Upper lobe of right lung (tissue), 1 donor: ENCODE data around the gene POLR2B. TPM values are rescaled to one million over a fixed set of nuclear protein-coding genes. Genes with fewer than 3 reads are reported as not detected.

Experiments used
- ATAC-seq: fragments of 200-7000 bp; cut with Tn5 transposase; one replicate; pipeline ENCODE4 v1.9.1; 2020; ENCODE audit warnings: mild to moderate bottlenecking, moderate library complexity
- DNase-seq: peaks from one replicate; pipeline ENCODE4 v3.0.0-alpha.2; 2020
- H3K27ac ChIP-seq: fragments of 200-600 bp; one replicate; pipeline ENCODE4 v1.8.0; 2022
- H3K27me3 ChIP-seq: fragments of 200-600 bp; one replicate; pipeline ENCODE4 v1.8.0; 2022; ENCODE audit warnings: mild to moderate bottlenecking
- H3K36me3 ChIP-seq: fragments of 200-600 bp; one replicate; pipeline ENCODE4 v1.8.0; 2022
- H3K4me1 ChIP-seq: fragments of 200-600 bp; one replicate; pipeline ENCODE4 v1.8.0; 2022
- H3K4me3 ChIP-seq: fragments of 200-600 bp; one replicate; pipeline ENCODE4 v1.8.0; 2022; ENCODE audit warnings: mild to moderate bottlenecking
- H3K9me3 ChIP-seq: fragments of 200-600 bp; one replicate; pipeline ENCODE4 v1.8.0; 2022
- intact Hi-C: fragments of 100-400 bp; cut with DNase I; formaldehyde crosslinking; loops from one replicate; pipeline ENCODE4 v1.11.0; 2022
- total RNA-seq: library from RNA; stranded (reverse); fragmentation: NEBNext Ultra II Directional; extraction: Animal tissue kit (Norgen Biotek cat#: 25700); gene quantifications from one replicate; pipeline ENCODE4 v1.2.1, GENCODE V29; 2021
- TF ChIP-seq, protein P1 (sequence below): fragments of 200-600 bp; IDR thresholded peaks from one replicate; pipeline ENCODE4 v1.8.0; 2022; ENCODE audit warnings: antibody characterized with exemption
- donor health status: DM: no; HTN: yes; CAD: no; lungs with severe emphysema.

POLR2B gene
- total RNA-seq, 1 donor from 2014 or later = 65.8 TPM

DNA sequence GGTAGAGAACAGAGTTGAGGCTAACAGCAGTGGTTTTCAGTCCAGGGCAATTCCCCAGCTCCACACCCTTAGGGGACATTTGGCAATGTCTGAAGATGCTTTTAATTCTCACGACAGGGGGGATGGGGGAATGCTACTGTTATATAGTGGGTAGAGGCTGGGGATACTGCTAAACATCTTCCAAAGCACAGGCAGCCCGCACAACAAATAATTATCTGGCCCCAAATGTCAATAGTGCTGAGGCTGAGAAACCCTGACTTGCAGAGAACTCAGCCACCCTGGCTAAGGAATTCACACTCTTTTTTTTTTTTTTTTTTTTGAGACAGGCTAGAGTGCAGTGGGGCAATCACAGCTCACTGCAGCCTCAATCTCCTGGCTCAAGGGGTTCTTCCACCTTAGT is 60.6 kb downstream of the POLR2B start:
- no peaks in the 10 kb centered on the region for H3K9me3 ChIP-seq
- intact Hi-C loops = no loop called here
- no peak overlapping the region for H3K4me3 ChIP-seq
- H3K36me3 ChIP-seq = peaks cover 14% of the 10 kb centered on the region
- no peak overlapping the region for H3K27ac ChIP-seq
- no peak for DNase-seq
- H3K27me3 ChIP-seq = no peaks in the 10 kb centered on the region
- TF ChIP-seq, protein P1, sequence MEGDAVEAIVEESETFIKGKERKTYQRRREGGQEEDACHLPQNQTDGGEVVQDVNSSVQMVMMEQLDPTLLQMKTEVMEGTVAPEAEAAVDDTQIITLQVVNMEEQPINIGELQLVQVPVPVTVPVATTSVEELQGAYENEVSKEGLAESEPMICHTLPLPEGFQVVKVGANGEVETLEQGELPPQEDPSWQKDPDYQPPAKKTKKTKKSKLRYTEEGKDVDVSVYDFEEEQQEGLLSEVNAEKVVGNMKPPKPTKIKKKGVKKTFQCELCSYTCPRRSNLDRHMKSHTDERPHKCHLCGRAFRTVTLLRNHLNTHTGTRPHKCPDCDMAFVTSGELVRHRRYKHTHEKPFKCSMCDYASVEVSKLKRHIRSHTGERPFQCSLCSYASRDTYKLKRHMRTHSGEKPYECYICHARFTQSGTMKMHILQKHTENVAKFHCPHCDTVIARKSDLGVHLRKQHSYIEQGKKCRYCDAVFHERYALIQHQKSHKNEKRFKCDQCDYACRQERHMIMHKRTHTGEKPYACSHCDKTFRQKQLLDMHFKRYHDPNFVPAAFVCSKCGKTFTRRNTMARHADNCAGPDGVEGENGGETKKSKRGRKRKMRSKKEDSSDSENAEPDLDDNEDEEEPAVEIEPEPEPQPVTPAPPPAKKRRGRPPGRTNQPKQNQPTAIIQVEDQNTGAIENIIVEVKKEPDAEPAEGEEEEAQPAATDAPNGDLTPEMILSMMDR = no peak
- ATAC-seq = no peak
- H3K4me1 ChIP-seq = peaks cover 10% of the 10 kb centered on the region

DNA sequence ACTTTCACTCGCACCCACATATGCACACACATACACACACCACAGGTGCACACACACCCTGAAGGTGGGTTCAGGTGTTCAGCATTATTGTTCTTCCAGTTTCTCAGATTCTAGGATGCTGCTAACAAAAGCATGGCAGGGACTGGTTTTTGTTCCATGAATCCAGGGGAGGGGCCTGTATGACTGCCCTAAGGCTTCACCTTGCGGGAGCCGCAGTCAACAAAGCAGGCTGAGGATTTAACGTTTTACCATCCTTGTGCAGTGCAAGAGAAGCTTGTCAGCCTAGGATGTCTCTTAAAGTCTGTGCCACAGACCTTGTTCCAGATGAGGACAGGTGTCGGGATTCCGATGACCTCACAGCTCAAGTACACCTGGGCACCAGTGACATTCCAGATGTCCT is 61.8 kb downstream of the POLR2B start:
- ATAC-seq = no peak
- intact Hi-C loops = no loop called here

DNA sequence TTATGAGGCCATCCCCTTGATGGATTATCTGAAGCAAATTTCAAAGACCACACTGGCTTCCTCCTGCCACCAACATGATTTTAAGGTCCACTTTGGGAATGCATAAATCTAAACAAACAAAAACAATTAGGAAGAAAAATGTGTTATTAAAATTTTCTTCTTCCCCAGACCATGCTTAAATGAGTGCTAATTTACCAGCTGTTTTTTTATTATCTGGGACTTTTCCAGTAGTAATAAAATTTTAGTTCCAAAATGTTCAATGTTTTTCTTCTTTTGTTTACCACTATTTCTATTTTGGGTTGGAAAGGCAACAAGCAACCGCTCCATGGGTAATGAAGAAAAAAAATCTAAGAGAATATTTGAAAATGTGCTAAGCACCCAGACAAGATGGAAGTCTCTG is 62.3 kb downstream of the POLR2B start:
- ATAC-seq (no peak), DNase-seq (no peak)
- Histone ChIP-seq H3K4me3 (no peak overlapping the region), H3K27me3 (no peaks in the 10 kb centered on the region), H3K36me3 (peaks cover 14% of the 10 kb centered on the region), H3K4me1 (peaks cover 21% of the 10 kb centered on the region), H3K9me3 (no peaks in the 10 kb centered on the region), H3K27ac (no peak overlapping the region)
- TF ChIP-seq, protein P1 = no peak
- intact Hi-C loops = no loop called here

More for the DNA sequence above, 61.8 kb downstream of the POLR2B start:
- H3K27me3 ChIP-seq = no peaks in the 10 kb centered on the region
- no peak overlapping the region for H3K4me3 ChIP-seq
- peaks cover 21% of the 10 kb centered on the region for H3K4me1 ChIP-seq
- TF ChIP-seq, protein P1 = no peak
- peaks cover 14% of the 10 kb centered on the region for H3K36me3 ChIP-seq
- no peak overlapping the region for H3K27ac ChIP-seq
- no peak for DNase-seq
- no peaks in the 10 kb centered on the region for H3K9me3 ChIP-seq

DNA sequence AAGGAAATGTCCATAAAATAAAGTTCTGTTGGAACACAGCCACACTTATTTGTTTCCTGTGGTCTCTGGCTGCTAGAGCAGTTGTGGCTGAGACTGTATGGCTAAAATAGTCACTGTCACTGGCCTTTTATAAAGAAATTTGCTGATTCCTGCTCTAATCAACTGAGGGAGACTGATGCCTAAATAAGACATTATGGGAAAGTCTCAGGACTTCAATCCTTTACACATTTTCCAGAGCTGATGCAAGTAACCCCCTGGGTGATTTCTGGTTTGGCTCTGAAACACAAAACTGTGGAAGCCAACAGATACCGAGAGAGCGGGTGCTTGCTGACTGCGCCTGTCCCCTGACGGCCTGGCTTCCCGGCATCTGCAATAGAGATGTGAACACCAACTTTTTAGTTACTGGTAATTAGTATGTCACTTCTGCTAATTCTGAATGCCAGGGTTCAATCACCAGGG is 64.0 kb downstream of the POLR2B start:
- Histone ChIP-seq H3K27ac (peak overlapping the region; percentile 56), H3K9me3 (no peaks in the 10 kb centered on the region), H3K36me3 (peaks cover 12% of the 10 kb centered on the region), H3K4me1 (peaks cover 26% of the 10 kb centered on the region), H3K4me3 (no peak overlapping the region), H3K27me3 (no peaks in the 10 kb centered on the region)
- no peak for ATAC-seq
- TF ChIP-seq, protein P1 = no peak
- no peak for DNase-seq
- intact Hi-C loops = no loop called here

DNA sequence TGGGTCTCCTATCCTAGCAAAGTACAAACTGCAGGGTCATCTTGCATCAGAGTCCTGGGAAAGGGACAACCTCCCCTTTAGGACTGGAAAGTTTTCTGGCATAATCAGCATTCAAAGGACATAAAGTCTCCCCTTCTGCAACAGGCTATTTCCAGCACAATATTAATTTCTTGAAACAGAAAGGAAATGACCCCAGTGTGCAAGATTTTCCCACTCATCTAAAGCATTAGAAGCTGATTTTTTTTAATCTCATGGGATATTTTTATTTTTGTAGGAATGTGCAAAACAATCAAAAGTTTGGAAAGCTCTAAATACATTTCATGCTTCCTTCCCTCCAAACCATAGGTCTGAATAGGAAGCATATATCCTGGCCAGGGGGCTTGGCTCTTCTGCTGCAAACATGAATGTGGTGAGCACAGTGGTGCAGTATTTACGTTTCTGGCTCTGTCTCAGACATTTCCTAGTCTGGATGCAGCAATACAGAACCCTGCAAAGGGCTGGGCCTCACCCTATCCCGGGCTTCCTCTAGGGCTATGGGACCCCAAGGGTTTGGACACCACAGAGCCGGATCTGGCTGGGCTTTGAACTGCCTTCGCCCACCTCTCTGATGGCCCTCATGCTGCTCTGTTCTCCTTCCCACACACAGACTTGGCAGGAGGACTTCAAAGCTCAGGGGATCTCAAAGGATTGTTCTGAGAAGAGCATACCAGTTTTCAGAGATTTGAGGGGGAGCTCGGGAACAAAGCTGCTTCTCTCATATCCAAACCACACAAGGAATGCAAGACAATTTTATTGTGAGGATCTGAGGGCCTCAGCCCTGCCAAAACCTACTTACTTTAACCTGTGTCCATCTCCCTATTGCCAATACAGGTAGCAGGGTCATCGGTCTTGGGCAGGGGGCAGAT is 64.9 kb downstream of the POLR2B start:
- no peak overlapping the region for H3K4me3 ChIP-seq
- intact Hi-C loops = no loop called here

More for the DNA sequence above, 64.9 kb downstream of the POLR2B start:
- peak overlapping the region; percentile 65 for H3K27ac ChIP-seq
- TF ChIP-seq, protein P1 = no peak
- no peaks in the 10 kb centered on the region for H3K9me3 ChIP-seq
- peaks cover 26% of the 10 kb centered on the region for H3K4me1 ChIP-seq
- H3K27me3 ChIP-seq = no peaks in the 10 kb centered on the region
- DNase-seq (no peak), ATAC-seq (peak; percentile 46)
- H3K36me3 ChIP-seq = peaks cover 7% of the 10 kb centered on the region
